Measurements from ENCODE around the gene FAM107B. TPM values are rescaled to one million over a fixed set of nuclear protein-coding genes. Genes with fewer than 3 reads are reported as not detected.
"Not testable (repeated sequence)": the region's sequence is repeated elsewhere in the genome, so short reads cannot be mapped to it uniquely, and the experiment has no call there.

Gene FAM107B
- total RNA-seq, 4 donors from 2014 or later: 12.3 to 41.3 (median 31.8) TPM

- DNase-seq: no peak
- intact Hi-C loops (cut with DNase I): loop anchor here (10.0 kb wide), 1 partner anchor 286 kb away; no protein-coding TSS in a partner anchor
- 92 to 94% methylated on average over 5 of the region's 5 CpGs for WGBS, 2 donors
- Histone ChIP-seq H3K9me3 (no peaks in the 10 kb centered on the region), H3K27ac (peak overlapping the region in 1 of 3 donors; percentile 46), H3K4me1 (peaks cover 8 to 38% of the 10 kb centered on the region in 2 donors), H3K27me3 (no peaks in the 10 kb centered on the region), H3K4me3 (replicated peaks in 1 of 3) (no peak overlapping the region), H3K36me3 (no peaks in the 10 kb centered on the region)
- TF ChIP-seq CTCF (IDR thresholded peaks at IDR 0.05): no peak
- TF ChIP-seq POLR2A (IDR thresholded peaks at IDR 0.05): no peak
Measured at GRCh38 chr10:14820775-14821154, 46.1 kb upstream of the FAM107B start.

GRCh38 chr10:14820010-14820774 is 45.5 kb upstream of the FAM107B start:
- 89 to 95% methylated on average over 10 of the region's 10 CpGs for WGBS, 2 donors
- H3K4me1 ChIP-seq: peaks cover 8 to 38% of the 10 kb centered on the region in 2 donors
- H3K27me3 ChIP-seq: no peaks in the 10 kb centered on the region
- DNase-seq: no peak
- H3K9me3 ChIP-seq: no peaks in the 10 kb centered on the region
- H3K36me3 ChIP-seq: no peaks in the 10 kb centered on the region
- TF ChIP-seq POLR2A (IDR thresholded peaks at IDR 0.05) (no peak), CTCF (IDR thresholded peaks at IDR 0.05) (no peak)
- no peak overlapping the region for H3K4me3 ChIP-seq (replicated peaks in 1 of 3)
- intact Hi-C loops (cut with DNase I): loop anchor here (10.0 kb wide), 1 partner anchor 285 kb away; no protein-coding TSS in a partner anchor
- H3K27ac ChIP-seq: peak overlapping the region in 1 of 3 donors; percentile 78

- intact Hi-C loops (cut with DNase I); DNase-seq; H3K27me3 ChIP-seq; H3K9me3 ChIP-seq; H3K36me3 ChIP-seq; H3K4me3 ChIP-seq (replicated peaks in 1 of 3): not testable (repeated sequence)
- 98% methylated on average over 7 of the region's 7 CpGs for WGBS, 2 donors
- Histone ChIP-seq H3K27ac (peak overlapping the region in 2 of 3 donors; percentile 5 to 78), H3K4me1 (peaks cover 8 to 30% of the 10 kb centered on the region in 2 donors)
Measured at GRCh38 chr10:14816717-14817116, 42.0 kb upstream of the FAM107B start.

- Histone ChIP-seq H3K27ac (no peak overlapping the region), H3K4me3 (replicated peaks in 1 of 3) (no peak overlapping the region), H3K36me3 (no peaks in the 10 kb centered on the region), H3K27me3 (no peaks in the 10 kb centered on the region), H3K9me3 (no peaks in the 10 kb centered on the region), H3K4me1 (peaks cover 8 to 36% of the 10 kb centered on the region in 2 donors)
- TF ChIP-seq POLR2A (IDR thresholded peaks at IDR 0.05): no peak
- no peak for TF ChIP-seq CTCF (IDR thresholded peaks at IDR 0.05)
- intact Hi-C loops (cut with DNase I): no loop called here
- DNase-seq: peak in 1 of 2 donors; percentile 17
- 87 to 91% methylated on average over 6 of the region's 6 CpGs for WGBS, 2 donors
Measured at GRCh38 chr10:14815681-14816080, 41.0 kb upstream of the FAM107B start.

GRCh38 chr10:14812271-14812670 is 37.6 kb upstream of the FAM107B start:
- no peak for DNase-seq
- Histone ChIP-seq H3K4me1 (peaks cover 1 to 14% of the 10 kb centered on the region in 2 donors), H3K4me3 (replicated peaks in 1 of 3) (no peak overlapping the region), H3K36me3 (no peaks in the 10 kb centered on the region), H3K27me3 (no peaks in the 10 kb centered on the region), H3K27ac (no peak overlapping the region), H3K9me3 (no peaks in the 10 kb centered on the region)
- intact Hi-C loops (cut with DNase I): no loop called here
- TF ChIP-seq POLR2A (IDR thresholded peaks at IDR 0.05) (no peak), CTCF (IDR thresholded peaks at IDR 0.05) (no peak)
- WGBS, 2 donors: 93 to 94% methylated on average over 3 of the region's 3 CpGs

Data from thyroid gland (tissue), 4 donors.